D721Med (cell line): ENCODE results near the gene SEC14L1.

Experiments used
- DNase-seq: peaks from one replicate; pipeline ENCODE4 v3.0.0; 2011; ENCODE audit warnings: low spot score; ENCODE audit not compliant: insufficient read length
- FAIRE-seq: peaks from 2 replicates; lab custom pipeline; 2011; peaks lifted over from hg19 to GRCh38; lab: Jason Lieb, UNC
- TF ChIP-seq, protein P1 (sequence below): IDR thresholded peaks from 2 replicates; pipeline ENCODE4 v1.5.1; 2012; ENCODE audit warnings: mild to moderate bottlenecking, control low read depth; ENCODE audit not compliant: insufficient read depth; ENCODE audit errors: missing control alignments

SEC14L1 gene

GRCh38 chr17:77214328-77214727, 73.6 kb downstream of the SEC14L1 start:
- DNase-seq, result no peak
- no peak for FAIRE-seq
- TF ChIP-seq, protein P1, sequence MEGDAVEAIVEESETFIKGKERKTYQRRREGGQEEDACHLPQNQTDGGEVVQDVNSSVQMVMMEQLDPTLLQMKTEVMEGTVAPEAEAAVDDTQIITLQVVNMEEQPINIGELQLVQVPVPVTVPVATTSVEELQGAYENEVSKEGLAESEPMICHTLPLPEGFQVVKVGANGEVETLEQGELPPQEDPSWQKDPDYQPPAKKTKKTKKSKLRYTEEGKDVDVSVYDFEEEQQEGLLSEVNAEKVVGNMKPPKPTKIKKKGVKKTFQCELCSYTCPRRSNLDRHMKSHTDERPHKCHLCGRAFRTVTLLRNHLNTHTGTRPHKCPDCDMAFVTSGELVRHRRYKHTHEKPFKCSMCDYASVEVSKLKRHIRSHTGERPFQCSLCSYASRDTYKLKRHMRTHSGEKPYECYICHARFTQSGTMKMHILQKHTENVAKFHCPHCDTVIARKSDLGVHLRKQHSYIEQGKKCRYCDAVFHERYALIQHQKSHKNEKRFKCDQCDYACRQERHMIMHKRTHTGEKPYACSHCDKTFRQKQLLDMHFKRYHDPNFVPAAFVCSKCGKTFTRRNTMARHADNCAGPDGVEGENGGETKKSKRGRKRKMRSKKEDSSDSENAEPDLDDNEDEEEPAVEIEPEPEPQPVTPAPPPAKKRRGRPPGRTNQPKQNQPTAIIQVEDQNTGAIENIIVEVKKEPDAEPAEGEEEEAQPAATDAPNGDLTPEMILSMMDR, result no peak

GRCh38 chr17:77214743-77215142, 74.0 kb downstream of the SEC14L1 start:
- DNase-seq (peak; percentile 46), FAIRE-seq (no peak)
- TF ChIP-seq, protein P1, result peak; percentile 71

- TF ChIP-seq, protein P1, result no peak
- no peak for FAIRE-seq
Measured at GRCh38 chr17:77215281-77215680, 74.5 kb downstream of the SEC14L1 start.

GRCh38 chr17:77216486-77216885, 75.7 kb downstream of the SEC14L1 start:
- FAIRE-seq, result no peak
- no peak for DNase-seq
- TF ChIP-seq, protein P1, result no peak

More at GRCh38 chr17:77215281-77215680, 74.5 kb downstream of the SEC14L1 start:
- no peak for DNase-seq

- DNase-seq (no peak), FAIRE-seq (no peak)
- TF ChIP-seq, protein P1, result no peak
Measured at GRCh38 chr17:77217123-77217522, 76.4 kb downstream of the SEC14L1 start.

- no peak for FAIRE-seq
- DNase-seq, result no peak
- TF ChIP-seq, protein P1, result no peak
Measured at GRCh38 chr17:77217566-77217965, 76.8 kb downstream of the SEC14L1 start.

GRCh38 chr17:77218902-77219301, 78.1 kb downstream of the SEC14L1 start:
- DNase-seq (no peak), FAIRE-seq (no peak)
- TF ChIP-seq, protein P1, result no peak
